ENCODE data around the gene POU3F3. TPM values are rescaled to one million over a fixed set of nuclear protein-coding genes. Genes with fewer than 3 reads are reported as not detected.

POU3F3 gene
- total RNA-seq, 2 donors from 2014 or later, result 0.79 TPM; not detected in 1

GRCh38 chr2:104820126-104820525 is 33.8 kb upstream of the POU3F3 start:
- no peak for TF ChIP-seq CTCF (IDR thresholded peaks at IDR 0.05)
- Histone ChIP-seq H3K27ac (no peak overlapping the region), H3K4me1 (no peaks in the 10 kb centered on the region), H3K36me3 (no peaks in the 10 kb centered on the region), H3K4me3 (no peak overlapping the region), H3K9me3 (no peaks in the 10 kb centered on the region), H3K27me3 (no peaks in the 10 kb centered on the region)
- DNase-seq (ENCODE audit: low spot score), result no peak

- Histone ChIP-seq H3K27me3 (no peaks in the 10 kb centered on the region), H3K4me3 (no peak overlapping the region), H3K27ac (no peak overlapping the region), H3K36me3 (no peaks in the 10 kb centered on the region), H3K4me1 (no peaks in the 10 kb centered on the region), H3K9me3 (no peaks in the 10 kb centered on the region)
- TF ChIP-seq CTCF (IDR thresholded peaks at IDR 0.05), result no peak
- DNase-seq (ENCODE audit: low spot score), result no peak
Observed at GRCh38 chr2:104825124-104825865, 28.6 kb upstream of the POU3F3 start.

GRCh38 chr2:104826016-104826415 is 27.9 kb upstream of the POU3F3 start:
- TF ChIP-seq CTCF (IDR thresholded peaks at IDR 0.05), result no peak
- Histone ChIP-seq H3K9me3 (no peaks in the 10 kb centered on the region), H3K4me1 (no peaks in the 10 kb centered on the region), H3K36me3 (no peaks in the 10 kb centered on the region), H3K27ac (no peak overlapping the region), H3K4me3 (no peak overlapping the region), H3K27me3 (no peaks in the 10 kb centered on the region)
- DNase-seq (ENCODE audit: low spot score), result no peak

- no peaks in the 10 kb centered on the region for H3K4me1 ChIP-seq
- no peaks in the 10 kb centered on the region for H3K36me3 ChIP-seq
- H3K27me3 ChIP-seq, result peaks cover 0 to 3% of the 10 kb centered on the region in 2 donors
- TF ChIP-seq CTCF (IDR thresholded peaks at IDR 0.05), result no peak
- H3K9me3 ChIP-seq, result no peaks in the 10 kb centered on the region
- H3K4me3 ChIP-seq, result no peak overlapping the region
- no peak for DNase-seq (ENCODE audit: low spot score)
- H3K27ac ChIP-seq, result no peak overlapping the region
Observed at GRCh38 chr2:104831742-104832141, 22.2 kb upstream of the POU3F3 start.

GRCh38 chr2:104834431-104835153 is 19.3 kb upstream of the POU3F3 start:
- H3K9me3 ChIP-seq, result no peaks in the 10 kb centered on the region
- H3K27ac ChIP-seq, result no peak overlapping the region
- H3K36me3 ChIP-seq, result no peaks in the 10 kb centered on the region
- H3K4me3 ChIP-seq, result no peak overlapping the region
- no peak for DNase-seq (ENCODE audit: low spot score)
- TF ChIP-seq CTCF (IDR thresholded peaks at IDR 0.05), result no peak
- H3K27me3 ChIP-seq, result peaks cover 0 to 3% of the 10 kb centered on the region in 2 donors
- no peaks in the 10 kb centered on the region for H3K4me1 ChIP-seq
